Psoas muscle (tissue), 8 donors: Measurements from ENCODE around the gene MEX3D. TPM values are rescaled to one million over a fixed set of nuclear protein-coding genes. Genes with fewer than 3 reads are reported as not detected.

Source experiments
- ATAC-seq, 4 donors: fragments of 200-7000 bp; cut with Tn5 transposase; one replicate each; pipeline ENCODE4 v1.9.1; 2020; ENCODE audit warnings: moderate library complexity in 3 of 4, mild to moderate bottlenecking in 2 of 4
- DNase-seq, 2 donors: peaks; one replicate each; pipeline ENCODE4 v3.0.0-alpha.2; 2020
- H3K27ac ChIP-seq: fragments of 200-600 bp; one replicate; pipeline ENCODE4 v1.8.0; 2022
- H3K27me3 ChIP-seq, 3 donors: fragments of 200-600 bp in 1 of 3; one replicate each; pipeline versions ENCODE4 v1.6.1 to v1.8.0; 2013 to 2022; ENCODE audit warnings: low read length in 2 of 3, mild to moderate bottlenecking in 2 of 3, moderate library complexity in 1 of 3; ENCODE audit not compliant: insufficient read depth in 3 of 3
- H3K36me3 ChIP-seq, 2 donors: fragments of 200-600 bp in 1 of 2; one replicate each; pipeline versions ENCODE4 v1.6.1 to v1.8.0; 2013 to 2022; ENCODE audit warnings: low read depth in 1 of 2, mild to moderate bottlenecking in 1 of 2, moderate library complexity in 1 of 2; ENCODE audit not compliant: insufficient read depth in 1 of 2
- H3K4me1 ChIP-seq: fragments of 200-600 bp; one replicate; pipeline ENCODE4 v1.8.0; 2022
- H3K4me3 ChIP-seq: fragments of 200-600 bp; one replicate; pipeline ENCODE4 v1.8.0; 2022; ENCODE audit warnings: mild to moderate bottlenecking
- H3K9me3 ChIP-seq: fragments of 200-600 bp; one replicate; pipeline ENCODE4 v1.8.0; 2022
- CTCF ChIP-seq: fragments of 200-600 bp; IDR thresholded peaks from one replicate; pipeline ENCODE4 v1.8.0; 2022; ENCODE audit warnings: antibody characterized with exemption
- whole genome bisulfite sequencing, 3 donors: extraction: QIAGEN DNeasy Blood & Tissue Kit; methylation state at CpG; one replicate each; pipeline versions ENCODE4 v1.1.6 to v1.1.7; 2013; 5-methylcytosine and 5-hydroxymethylcytosine counted together
- intact Hi-C, 2 donors: fragments of 100-400 bp; cut with DNase I; formaldehyde crosslinking; loops; one replicate each; pipeline versions ENCODE4 v1.11.0 to v1.14.2; 2022
- polyA plus RNA-seq, 3 donors: library from polyadenylated mRNA; stranded (reverse); fragments of 200-250 nt; gene quantifications; one replicate each; pipeline ENCODE4 v1.2.3, GENCODE V29; 2013
- total RNA-seq, 4 donors: library from RNA; stranded (reverse); fragmentation: NEBNext Ultra II Directional in 2 of 4; extraction: Animal tissue kit (Norgen Biotek cat#: 25700) in 2 of 4; gene quantifications; one replicate each; pipeline versions ENCODE4 v1.2.1 to v1.2.4, GENCODE V29; 2021 to 2023
- donor health status: healthy with polysubstance abuse.
- donor health status: DM: no; HTN: no; CAD: no; lungs with moderate emphysema.
- donor health status: Bipolar disorder and iron deficiency.
- donor health status: healthy.
- donor health status: DM: yes; HTN: yes; CAD: no.
- donor health status: DM: no; HTN: no; CAD: no.
- donor health status: DM: no; HTN: no; CAD: no.
- donor health status: DM: yes; HTN: yes; CAD: no.

The MEX3D gene
- total and polyA plus RNA-seq, 7 donors: 0.70 to 3.7 (median 2.5) TPM

- H3K27ac ChIP-seq: no peak overlapping the region
- peaks cover 17% of the 10 kb centered on the region for H3K4me1 ChIP-seq
- no peak for ATAC-seq
- no peak for DNase-seq
- peaks cover 0 to 7% of the 10 kb centered on the region in 2 donors for H3K36me3 ChIP-seq
- no peaks in the 10 kb centered on the region for H3K9me3 ChIP-seq
- H3K4me3 ChIP-seq: no peak overlapping the region
- intact Hi-C loops: no loop called here
- no peak for TF ChIP-seq CTCF
- WGBS, 3 donors: 63 to 78% (median 67%) methylated on average over 8 of the region's 8 CpGs
- peaks cover 0 to 16% (median 6%) of the 10 kb centered on the region in 3 donors for H3K27me3 ChIP-seq
These were observed 63.1 kb downstream of the MEX3D start for GRCh38 chr19:1505012-1505411.

Other genes starting within 250 kb of the MEX3D start
- gene NDUFS7, start 184.4 kb downstream of the MEX3D start, total RNA-seq: 100 to 1,000 TPM; 230 to 338 (median 308) TPM
- gene NDUFS7, start 184.4 kb downstream of the MEX3D start, polyA plus RNA-seq: 100 to 1,000 TPM; 177 to 423 (median 294) TPM
- gene GAMT, start 166.8 kb downstream of the MEX3D start, total RNA-seq: 100 to 1,000 TPM; 227 to 339 (median 232) TPM
- gene GAMT, start 166.8 kb downstream of the MEX3D start, polyA plus RNA-seq: 100 to 1,000 TPM; 162 to 464 (median 351) TPM
- gene DAZAP1, start 160.7 kb downstream of the MEX3D start, total RNA-seq: 100 to 1,000 TPM in 1 of 4 donors, 10 to 100 TPM in 3; 59.9 to 122 (median 86.9) TPM
- 100 to 1,000 TPM in 1 of 3 donors, 10 to 100 TPM in 2; 68.9 to 103 (median 94.1) TPM for gene DAZAP1, start 160.7 kb downstream of the MEX3D start, polyA plus RNA-seq
- 100 to 1,000 TPM; 697 to 992 (median 943) TPM for gene RPS15, start 129.9 kb downstream of the MEX3D start, total RNA-seq
- gene RPS15, start 129.9 kb downstream of the MEX3D start, polyA plus RNA-seq: 1,000 to 10,000 TPM; 2,739 to 4,077 (median 3,158) TPM
- gene APC2, start 118.2 kb downstream of the MEX3D start, total RNA-seq: under 1 TPM; 0.04 to 0.06 (median 0.05) TPM
- under 1 TPM in 2 of 3 donors, not detected in 1; 0.01 to 0.03 TPM for gene APC2, start 118.2 kb downstream of the MEX3D start, polyA plus RNA-seq
- 10 to 100 TPM in 3 of 4 donors, 1 to 10 TPM in 1; 8.1 to 20.1 (median 14.7) TPM for gene C19orf25, start 89.1 kb downstream of the MEX3D start, total RNA-seq
- 10 to 100 TPM; 19.9 to 45.0 (median 30.4) TPM for gene C19orf25, start 89.1 kb downstream of the MEX3D start, polyA plus RNA-seq
- 1 to 10 TPM in 1 of 4 donors, under 1 TPM in 3; 0.57 to 1.5 (median 0.93) TPM for gene PCSK4, start 78.0 kb downstream of the MEX3D start, total RNA-seq
- gene PCSK4, start 78.0 kb downstream of the MEX3D start, polyA plus RNA-seq: 1 to 10 TPM in 1 of 3 donors, under 1 TPM in 2; 0.74 to 1.3 (median 0.84) TPM
- gene REEP6, start 77.1 kb downstream of the MEX3D start, total RNA-seq: 1 to 10 TPM in 3 of 4 donors, under 1 TPM in 1; 0.23 to 2.0 (median 1.4) TPM
- 1 to 10 TPM in 1 of 3 donors, under 1 TPM in 2; 0.55 to 1.5 (median 0.78) TPM for gene REEP6, start 77.1 kb downstream of the MEX3D start, polyA plus RNA-seq
- 10 to 100 TPM in 3 of 4 donors, 1 to 10 TPM in 1; 8.1 to 20.1 (median 14.1) TPM for gene ADAMTSL5, start 55.3 kb downstream of the MEX3D start, total RNA-seq
- 10 to 100 TPM in 1 of 3 donors, 1 to 10 TPM in 2; 3.9 to 12.6 (median 9.7) TPM for gene ADAMTSL5, start 55.3 kb downstream of the MEX3D start, polyA plus RNA-seq
- gene PLK5, start 44.2 kb downstream of the MEX3D start, total RNA-seq: not detected
- under 1 TPM in 2 of 3 donors, not detected in 1; 0.03 to 0.35 TPM for gene PLK5, start 44.2 kb downstream of the MEX3D start, polyA plus RNA-seq
- gene MBD3, start 24.5 kb upstream of the MEX3D start, total RNA-seq: 10 to 100 TPM; 44.1 to 83.6 (median 62.8) TPM
- 100 to 1,000 TPM in 2 of 3 donors, 10 to 100 TPM in 1; 83.6 to 137 (median 119) TPM for gene MBD3, start 24.5 kb upstream of the MEX3D start, polyA plus RNA-seq
- 100 to 1,000 TPM; 408 to 534 (median 501) TPM for gene UQCR11, start 37.1 kb upstream of the MEX3D start, total RNA-seq
- 100 to 1,000 TPM; 320 to 337 (median 334) TPM for gene UQCR11, start 37.1 kb upstream of the MEX3D start, polyA plus RNA-seq
- 10 to 100 TPM; 20.1 to 26.7 (median 23.0) TPM for gene TCF3, start 84.3 kb upstream of the MEX3D start, total RNA-seq
- gene TCF3, start 84.3 kb upstream of the MEX3D start, polyA plus RNA-seq: 10 to 100 TPM; 24.6 to 33.8 (median 31.2) TPM
- gene ONECUT3, start 185.2 kb upstream of the MEX3D start, total RNA-seq: not detected
- gene ONECUT3, start 185.2 kb upstream of the MEX3D start, polyA plus RNA-seq: not detected
- under 1 TPM in 3 of 4 donors, not detected in 1; 0.06 to 0.30 (median 0.18) TPM for gene ATP8B3, start 244.0 kb upstream of the MEX3D start, total RNA-seq
- gene ATP8B3, start 244.0 kb upstream of the MEX3D start, polyA plus RNA-seq: under 1 TPM; 0.15 to 0.22 (median 0.17) TPM